Testis (tissue), 2 donors: ENCODE measurements around the gene CYP21A2.
A peak's percentile ranks its signal among the peaks of the same experiment; 100 is the strongest.

ENCODE experiments used
- CTCF ChIP-seq, 3 experiments: fragments of 450-650 bp in 2 of 3; fragments of 200-600 bp in 1 of 3; sonication (generic) in 1 of 3; IDR thresholded peaks; one replicate each; pipeline ENCODE4 v1.5.1; 2016 to 2019; ENCODE audit warnings: antibody characterized with exemption in 3 of 3, mild to moderate bottlenecking in 2 of 3, moderate library complexity in 1 of 3
- POLR2A ChIP-seq: fragments of 450-650 bp; IDR thresholded peaks from one replicate; pipeline ENCODE4 v1.6.1; 2017; ENCODE audit warnings: antibody characterized with exemption, mild to moderate bottlenecking, moderate library complexity

- peak; percentile 68 to 89 (median 88) for TF ChIP-seq CTCF (IDR thresholded peaks at IDR 0.05)
- TF ChIP-seq POLR2A = no peak
Observed at GRCh38 chr6:32047855-32048766, 9.9 kb downstream of the CYP21A2 start.
